NCI-H446 (cell line): ENCODE measurements around the gene SRGAP2.
"Not testable (repeated sequence)": the region's sequence is repeated elsewhere in the genome, so short reads cannot be mapped to it uniquely, and the experiment has no call there.

Experiments used
- DNase-seq, 2 experiments: peaks; one replicate each; lab custom pipeline; 2025; lab: John Stamatoyannopoulos, UW

Gene SRGAP2

DNA sequence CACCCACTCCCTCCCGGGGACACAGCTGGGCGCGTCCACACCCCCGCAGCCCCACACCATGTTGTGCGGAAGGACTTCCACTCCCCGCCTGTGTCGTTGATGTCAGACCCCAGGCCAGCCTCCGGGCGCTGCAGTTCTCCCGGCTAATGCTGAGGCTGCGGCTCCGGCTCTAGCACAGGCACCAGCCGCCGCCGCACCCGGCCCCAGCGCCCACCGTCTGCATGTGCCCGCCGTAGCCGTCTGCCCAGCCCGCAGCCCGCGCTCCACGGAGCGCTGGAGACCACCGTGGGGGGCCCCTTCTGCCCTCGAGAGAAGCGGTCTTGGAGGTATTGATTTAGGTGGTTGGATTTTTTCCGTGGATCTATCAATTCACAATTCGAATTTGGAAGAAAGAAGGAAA, 2.2 kb downstream of the SRGAP2 start:
- not testable (repeated sequence) for DNase-seq

DNA sequence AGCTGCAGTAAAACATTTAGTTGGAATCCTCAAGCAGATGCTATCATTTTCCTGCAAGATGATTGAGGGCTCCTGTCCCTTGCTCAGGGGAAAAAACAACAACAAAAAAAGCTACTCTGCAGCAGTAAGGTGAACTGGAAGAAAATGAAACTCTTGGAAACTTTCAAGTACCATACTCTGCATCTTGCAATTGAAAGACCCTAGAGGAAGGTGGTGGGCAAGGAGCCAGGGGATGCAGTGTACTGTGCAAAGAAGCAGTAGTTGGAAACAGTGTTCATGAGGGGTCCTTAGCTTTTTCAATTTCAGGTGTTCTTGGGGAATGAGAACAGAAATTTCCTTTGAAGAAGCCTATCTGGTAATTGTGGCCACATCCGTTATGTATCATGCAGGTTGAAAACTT, 7.5 kb downstream of the SRGAP2 start:
- not testable (repeated sequence) for DNase-seq

DNA sequence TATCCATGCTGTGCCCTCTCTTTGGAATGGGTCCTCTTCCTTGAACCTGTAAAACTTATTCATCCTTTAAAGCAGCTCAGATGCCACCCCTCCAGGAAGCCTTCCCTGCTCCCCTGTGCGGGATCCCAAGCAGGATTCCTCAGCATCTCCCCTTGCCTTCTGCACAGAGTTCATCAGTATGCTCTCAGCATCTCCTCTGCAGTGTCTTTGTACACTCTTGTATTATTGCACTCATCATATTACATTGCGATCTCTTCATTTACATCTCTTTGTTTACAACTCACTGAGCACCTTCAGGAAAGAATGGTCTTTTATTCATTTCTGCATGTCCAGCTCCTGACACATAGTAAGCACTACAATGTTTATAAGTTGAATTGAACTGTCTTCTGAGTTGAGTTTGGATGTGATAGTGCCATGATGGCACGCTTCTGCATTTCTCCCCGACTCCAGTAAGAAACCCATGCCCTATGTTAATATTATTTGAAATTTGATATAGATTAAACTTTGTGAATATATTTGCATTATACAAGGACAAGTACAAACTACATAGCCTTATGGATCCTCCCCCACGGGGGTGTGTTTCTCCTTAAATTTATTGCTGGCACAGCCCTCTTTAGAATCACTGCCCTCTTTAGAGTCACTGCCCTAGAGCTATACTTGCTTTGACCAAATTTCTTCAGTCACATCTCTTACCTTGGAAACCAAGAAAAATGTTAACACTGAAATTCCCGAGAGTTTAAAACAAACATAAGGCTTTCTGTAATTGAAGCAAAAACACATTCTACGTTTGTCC, 12.5 kb downstream of the SRGAP2 start:
- not testable (repeated sequence) for DNase-seq

- DNase-seq: not testable (repeated sequence)
Observed at GRCh38 chr1:206218285-206218684, 14.9 kb downstream of the SRGAP2 start.

- not testable (repeated sequence) for DNase-seq
Observed at GRCh38 chr1:206218765-206219164, 15.4 kb downstream of the SRGAP2 start.

- not testable (repeated sequence) for DNase-seq
Observed at GRCh38 chr1:206219514-206220331, 16.4 kb downstream of the SRGAP2 start.

- DNase-seq: not testable (repeated sequence)
Observed at GRCh38 chr1:206220332-206221000, 17.1 kb downstream of the SRGAP2 start.

DNA sequence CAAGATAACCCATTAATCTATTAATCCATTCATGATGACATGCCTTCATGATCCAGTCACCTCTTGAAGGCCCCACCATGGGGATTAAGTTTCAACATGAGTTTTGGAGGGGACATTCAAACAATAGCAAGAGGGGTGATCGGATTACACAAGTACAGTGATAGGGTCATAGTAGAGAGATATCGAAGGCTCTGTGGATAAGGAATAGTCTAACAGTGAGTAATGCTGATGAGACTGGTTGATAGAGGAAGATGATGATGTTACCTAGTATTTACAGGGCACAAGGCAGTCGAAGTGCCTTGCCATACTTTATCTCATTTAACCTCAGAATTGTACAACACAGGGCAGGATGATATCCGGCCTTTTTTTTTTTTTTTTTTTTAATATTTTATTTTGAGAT, 18.2 kb downstream of the SRGAP2 start:
- DNase-seq: not testable (repeated sequence)

DNA sequence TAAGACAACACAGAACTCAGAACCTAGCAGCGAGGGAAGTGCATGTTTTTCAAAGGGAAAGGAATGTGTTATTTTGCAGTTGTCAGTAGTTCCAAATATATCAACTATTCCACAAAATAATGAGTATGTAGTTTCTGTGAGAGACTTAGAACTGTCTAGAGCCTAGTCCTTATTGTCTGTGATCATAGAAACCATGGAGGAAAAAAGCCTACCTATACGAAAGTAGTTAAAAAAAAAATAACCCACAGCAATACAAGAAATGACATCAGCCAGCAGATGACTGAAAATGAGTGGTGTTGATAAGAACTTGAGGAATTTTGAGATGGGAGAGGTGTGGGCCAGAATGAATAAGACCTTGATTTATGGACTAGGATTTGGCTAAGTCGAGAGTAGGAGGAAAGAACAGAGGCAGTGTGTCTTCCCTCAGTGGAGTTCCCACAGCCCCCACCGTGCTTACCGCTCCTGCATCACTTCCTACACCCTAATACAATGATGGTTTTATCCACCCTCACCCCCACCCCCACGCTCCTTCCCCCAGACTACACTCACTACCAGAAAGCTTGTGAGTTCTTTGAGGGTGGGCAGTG, 20.9 kb downstream of the SRGAP2 start:
- not testable (repeated sequence) for DNase-seq

GRCh38 chr1:206225386-206225785, 22.0 kb downstream of the SRGAP2 start:
- not testable (repeated sequence) for DNase-seq

GRCh38 chr1:206226886-206227285, 23.5 kb downstream of the SRGAP2 start:
- DNase-seq: not testable (repeated sequence)

DNA sequence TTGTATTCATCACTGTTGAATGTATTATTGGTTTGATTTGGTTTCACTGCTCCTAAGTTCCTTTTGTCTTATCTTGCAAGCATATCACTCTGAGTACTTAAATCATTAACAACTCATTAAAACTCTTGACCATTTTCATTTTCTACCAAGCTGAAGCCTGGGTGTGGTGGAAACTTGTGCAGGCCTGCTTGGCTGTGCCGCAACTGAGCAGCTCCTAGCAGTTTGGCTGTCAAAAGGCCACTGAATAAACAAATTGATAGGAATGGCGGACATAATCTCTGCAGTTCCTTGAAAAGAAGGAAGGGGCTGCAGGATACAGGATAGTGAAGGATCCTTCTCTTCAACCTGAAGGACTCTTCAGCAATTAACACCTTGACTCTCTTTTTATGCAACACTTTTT, 25.9 kb downstream of the SRGAP2 start:
- not testable (repeated sequence) for DNase-seq

DNA sequence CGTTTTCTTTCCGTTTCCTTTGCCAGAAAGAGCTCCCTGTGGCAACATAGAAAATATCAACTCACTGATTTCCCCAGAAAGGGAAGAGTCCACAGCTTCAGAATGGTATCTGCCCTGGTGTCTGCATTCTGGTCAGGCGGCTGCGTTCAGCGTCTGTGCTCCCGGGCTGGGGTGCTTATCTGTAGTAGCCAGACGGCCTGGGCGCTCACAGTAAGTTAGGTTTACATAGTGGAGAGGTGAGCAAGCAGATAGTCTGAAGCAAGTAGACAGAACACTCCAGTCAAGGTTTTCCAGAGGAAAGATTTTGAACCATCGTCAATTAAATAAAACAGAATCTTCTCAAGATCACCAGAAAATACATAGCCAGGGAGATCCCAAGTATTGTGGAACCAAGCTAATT, 28.6 kb downstream of the SRGAP2 start:
- DNase-seq: not testable (repeated sequence)

GRCh38 chr1:206232970-206233645, 29.8 kb downstream of the SRGAP2 start:
- DNase-seq: not testable (repeated sequence)

GRCh38 chr1:206234189-206234916, 31.0 kb downstream of the SRGAP2 start:
- DNase-seq: not testable (repeated sequence)

DNA sequence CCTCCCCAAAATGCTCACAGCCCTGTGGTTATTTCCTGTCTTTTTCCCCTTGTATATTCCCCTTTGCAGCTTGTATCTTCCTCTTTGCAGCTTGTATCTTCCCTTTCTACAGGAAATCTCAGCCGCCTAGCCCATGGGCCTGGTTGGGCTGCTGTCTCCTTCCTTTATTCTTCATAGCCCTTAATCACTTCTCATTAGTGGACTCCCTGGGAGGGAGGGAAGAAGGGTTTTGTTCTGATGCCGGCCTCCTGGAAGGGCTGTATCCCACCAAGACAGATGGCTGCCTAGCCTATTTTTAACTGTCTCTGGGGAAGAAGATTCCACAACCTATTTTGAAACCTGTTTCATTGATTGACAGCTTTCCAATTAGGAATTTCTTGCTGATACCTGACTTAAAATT, 31.8 kb downstream of the SRGAP2 start:
- not testable (repeated sequence) for DNase-seq

DNA sequence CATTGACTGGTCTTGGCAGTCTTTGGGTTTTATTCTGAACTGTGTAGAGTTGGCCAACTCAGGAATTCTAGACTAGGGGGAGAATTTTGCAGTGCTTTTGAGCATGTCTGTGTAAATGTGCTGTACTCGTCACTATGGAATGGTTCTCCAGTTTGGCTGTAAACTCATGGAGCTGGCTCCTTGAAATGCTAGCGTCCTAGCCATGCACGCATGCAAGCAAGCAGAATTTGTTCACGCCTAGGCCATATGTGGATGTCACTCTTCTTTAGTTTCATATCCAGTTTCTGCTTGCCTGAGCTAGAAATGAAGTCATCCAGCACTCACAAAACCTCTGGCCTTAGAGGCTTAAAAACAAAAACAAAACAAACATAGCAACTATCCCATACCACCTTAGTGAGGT, 36.9 kb downstream of the SRGAP2 start:
- DNase-seq: not testable (repeated sequence)

DNA sequence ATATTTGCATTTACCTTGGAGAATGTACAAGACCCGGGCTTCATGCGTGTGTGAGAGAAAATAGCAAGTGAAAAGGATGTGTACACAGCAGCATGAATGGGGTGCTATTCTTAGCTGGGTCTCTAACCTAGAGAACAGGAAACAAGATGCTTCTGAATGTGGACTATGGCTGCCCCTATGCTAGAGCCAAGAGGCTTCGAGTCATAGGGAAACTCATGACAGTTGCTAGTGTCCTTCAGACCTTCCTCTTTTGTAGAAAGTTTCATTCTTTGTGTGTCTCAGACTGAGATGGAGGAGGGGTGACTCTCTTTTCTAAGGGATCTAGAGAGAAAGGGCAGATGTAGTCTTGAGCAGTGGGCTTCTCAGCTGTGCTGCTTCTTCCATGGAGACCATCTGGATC, 40.0 kb downstream of the SRGAP2 start:
- DNase-seq: not testable (repeated sequence)

DNA sequence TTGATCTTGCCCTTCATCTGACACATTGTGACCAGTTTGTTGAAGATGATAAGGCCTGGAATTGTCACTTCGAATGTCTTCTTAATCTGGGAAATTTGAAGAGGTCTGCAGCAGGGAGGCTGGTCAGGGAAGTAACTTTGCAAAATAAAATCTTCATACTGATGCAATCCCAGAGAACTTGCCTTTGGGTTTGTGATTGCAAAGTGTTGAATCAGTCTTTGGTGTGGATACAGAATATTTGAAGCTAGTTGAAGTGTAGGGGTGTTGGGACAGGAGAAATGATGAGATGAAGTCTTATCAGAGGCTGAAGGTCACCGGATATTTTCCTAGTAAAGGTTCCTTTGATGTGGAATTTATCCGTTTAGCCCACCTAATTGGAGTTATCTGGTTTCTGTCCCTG, 42.1 kb downstream of the SRGAP2 start:
- not testable (repeated sequence) for DNase-seq

- not testable (repeated sequence) for DNase-seq
Observed at GRCh38 chr1:206246129-206246886, 43.0 kb downstream of the SRGAP2 start.
